GM12873 (cell line): ENCODE data around the gene LRP6.

Experiments used
- TF ChIP-seq, protein P1 (sequence below): IDR thresholded peaks from 2 replicates; pipeline ENCODE4 v1.5.1; 2012; ENCODE audit warnings: low read depth, mild to moderate bottlenecking, moderate library complexity, low read length, control low read depth; ENCODE audit not compliant: insufficient read depth; ENCODE audit errors: missing control alignments

The LRP6 gene

DNA sequence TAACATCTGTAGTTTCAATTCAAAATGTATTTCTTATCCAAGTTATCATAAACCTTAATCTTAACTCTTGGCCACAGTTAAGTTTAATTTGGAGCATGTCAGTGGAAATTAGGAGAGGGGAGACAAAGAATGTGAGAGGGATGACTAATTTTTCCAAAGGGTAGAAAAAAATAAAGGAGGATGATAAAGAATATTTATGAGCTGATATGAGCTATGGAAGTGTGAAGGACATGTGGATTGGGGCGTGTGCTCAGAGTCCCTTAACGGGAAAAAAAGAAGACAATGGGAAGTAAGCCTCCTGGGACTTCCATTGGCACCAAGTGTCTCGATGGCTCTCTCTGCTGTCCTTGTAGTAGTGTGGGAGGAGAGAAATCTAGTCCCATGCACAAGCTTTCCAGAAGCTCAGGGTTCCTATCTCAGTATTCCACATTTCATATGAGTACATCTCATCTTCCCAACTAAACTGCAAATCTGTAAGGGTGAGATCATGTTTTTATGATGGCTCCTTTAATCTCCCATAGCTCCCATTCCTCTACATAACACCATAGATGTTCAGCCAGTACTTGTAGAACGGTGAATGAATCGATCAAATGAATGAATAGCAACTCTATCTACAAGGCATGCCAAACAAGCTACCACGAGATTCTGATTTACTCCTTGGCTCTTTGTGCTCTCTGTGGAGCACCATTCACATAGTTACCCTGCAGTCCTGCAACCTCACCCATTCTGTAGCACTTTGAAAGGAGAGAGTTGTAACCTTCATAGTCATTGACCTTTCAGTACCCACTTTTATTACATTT, 168.8 kb downstream of the LRP6 start:
- TF ChIP-seq, protein P1, sequence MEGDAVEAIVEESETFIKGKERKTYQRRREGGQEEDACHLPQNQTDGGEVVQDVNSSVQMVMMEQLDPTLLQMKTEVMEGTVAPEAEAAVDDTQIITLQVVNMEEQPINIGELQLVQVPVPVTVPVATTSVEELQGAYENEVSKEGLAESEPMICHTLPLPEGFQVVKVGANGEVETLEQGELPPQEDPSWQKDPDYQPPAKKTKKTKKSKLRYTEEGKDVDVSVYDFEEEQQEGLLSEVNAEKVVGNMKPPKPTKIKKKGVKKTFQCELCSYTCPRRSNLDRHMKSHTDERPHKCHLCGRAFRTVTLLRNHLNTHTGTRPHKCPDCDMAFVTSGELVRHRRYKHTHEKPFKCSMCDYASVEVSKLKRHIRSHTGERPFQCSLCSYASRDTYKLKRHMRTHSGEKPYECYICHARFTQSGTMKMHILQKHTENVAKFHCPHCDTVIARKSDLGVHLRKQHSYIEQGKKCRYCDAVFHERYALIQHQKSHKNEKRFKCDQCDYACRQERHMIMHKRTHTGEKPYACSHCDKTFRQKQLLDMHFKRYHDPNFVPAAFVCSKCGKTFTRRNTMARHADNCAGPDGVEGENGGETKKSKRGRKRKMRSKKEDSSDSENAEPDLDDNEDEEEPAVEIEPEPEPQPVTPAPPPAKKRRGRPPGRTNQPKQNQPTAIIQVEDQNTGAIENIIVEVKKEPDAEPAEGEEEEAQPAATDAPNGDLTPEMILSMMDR: no peak

DNA sequence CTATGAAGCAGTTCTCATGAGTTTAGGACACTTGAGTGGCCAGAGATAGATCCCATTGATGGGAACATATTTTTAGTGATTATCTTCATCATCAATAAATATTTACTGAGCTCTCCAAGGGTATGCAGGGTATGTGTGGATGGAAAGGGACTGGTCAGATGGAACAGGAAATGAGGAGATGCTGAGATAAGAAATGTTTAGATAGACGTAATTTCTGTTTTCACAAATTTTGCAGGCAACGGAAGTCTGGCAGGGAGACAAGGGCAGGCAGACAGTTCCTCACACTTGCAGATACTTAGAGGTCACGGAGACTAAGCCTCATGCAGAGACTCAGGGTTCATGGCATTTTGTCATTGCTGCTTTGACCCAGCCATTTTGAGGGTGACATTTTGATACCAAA, 171.8 kb downstream of the LRP6 start:
- TF ChIP-seq, protein P1: no peak

DNA sequence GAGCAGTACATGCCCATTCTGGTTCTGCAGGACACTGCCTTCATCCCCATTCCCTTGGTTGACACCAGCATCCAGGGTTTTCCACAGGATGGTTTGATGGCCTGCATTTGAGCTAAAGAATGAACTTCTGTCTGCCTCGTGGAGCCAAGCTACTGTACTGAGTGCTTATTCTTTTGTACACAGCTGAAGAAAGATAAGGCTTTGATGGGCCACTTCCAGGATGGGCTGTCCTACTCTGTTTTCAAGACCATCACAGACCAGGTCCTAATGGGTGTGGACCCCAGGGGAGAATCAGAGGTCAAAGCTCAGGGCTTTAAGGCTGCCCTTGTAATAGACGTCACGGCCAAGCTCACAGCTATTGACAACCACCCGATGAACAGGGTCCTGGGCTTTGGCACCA, 172.4 kb downstream of the LRP6 start:
- TF ChIP-seq, protein P1: no peak

GRCh38 chr12:12091977-12092663, 174.7 kb downstream of the LRP6 start:
- TF ChIP-seq, protein P1: no peak

- TF ChIP-seq, protein P1: no peak
Observed at GRCh38 chr12:12091071-12091470, 175.8 kb downstream of the LRP6 start.

DNA sequence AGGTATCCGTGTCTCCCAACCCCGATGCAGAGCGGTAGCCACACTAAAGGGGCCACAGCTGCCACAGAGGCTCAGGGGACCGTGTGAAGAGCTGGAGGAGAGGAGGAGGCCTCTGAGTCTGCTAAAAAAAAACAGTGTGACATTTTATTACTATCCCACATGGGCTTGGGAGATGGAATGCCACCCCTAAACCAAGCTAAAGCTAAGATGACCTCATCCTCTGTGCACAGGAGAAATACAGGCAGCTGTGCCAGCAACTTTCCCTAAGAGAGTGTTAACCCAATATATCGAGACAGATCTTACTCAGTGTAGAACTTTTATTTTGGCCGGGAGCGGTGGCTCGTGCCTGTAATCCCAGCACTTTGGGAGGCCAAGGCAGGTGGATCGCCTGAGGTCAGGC, 178.1 kb downstream of the LRP6 start:
- TF ChIP-seq, protein P1: no peak

GRCh38 chr12:12088147-12088546, 178.7 kb downstream of the LRP6 start:
- TF ChIP-seq, protein P1: no peak
